ENCODE measurements around the gene ADAMTS14. TPM values are rescaled to one million over a fixed set of nuclear protein-coding genes. Genes with fewer than 3 reads are reported as not detected.
A peak's percentile ranks its signal among the peaks of the same experiment; 100 is the strongest.

Gene ADAMTS14
- total and polyA plus RNA-seq, 8 donors = 0.33 to 9.4 (median 3.9) TPM; not detected in 2

DNA sequence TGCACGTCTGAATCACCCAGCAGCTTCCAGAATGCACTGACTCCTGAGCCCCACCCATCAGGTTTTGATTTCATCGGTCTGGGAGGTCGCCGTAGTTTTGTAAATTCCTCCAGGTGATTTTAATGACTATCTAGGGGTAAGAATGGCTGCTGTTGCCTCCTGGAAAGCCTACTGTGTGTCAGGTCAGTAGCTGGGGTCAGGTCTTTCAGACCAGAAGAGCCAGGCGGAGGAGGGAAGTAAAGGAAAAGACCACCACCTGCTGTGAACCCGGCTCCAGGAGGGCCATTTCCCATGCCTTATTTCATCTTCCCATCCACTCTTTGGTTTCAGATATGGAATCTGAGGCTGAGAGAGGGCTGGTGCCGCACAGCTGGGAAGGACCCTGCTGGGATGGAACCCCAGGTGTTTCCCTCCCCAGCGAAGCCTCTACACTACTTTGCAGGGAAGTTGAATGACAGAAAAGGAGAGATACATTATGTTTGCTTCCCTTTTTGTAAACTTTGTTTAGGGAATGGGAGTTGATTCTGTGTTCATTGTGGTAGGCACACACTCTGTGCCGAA, 19.8 kb downstream of the ADAMTS14 start:
- Histone ChIP-seq H3K27me3 (no peaks in the 10 kb centered on the region), H3K36me3 (no peaks in the 10 kb centered on the region), H3K4me3 (no peak overlapping the region), H3K27ac (no peak overlapping the region), H3K9me3 (no peaks in the 10 kb centered on the region), H3K4me1 (peaks cover 0 to 13% (median 6%) of the 10 kb centered on the region in 4 donors)
- WGBS, 5 donors = 35 to 52% (median 46%) methylated on average over 9 of the region's 9 CpGs
- no peak for DNase-seq
- intact Hi-C loops (cut with DNase I; ENCODE audit: low total_unique reads) = no loop called here
- TF ChIP-seq POLR2AphosphoS5 (IDR thresholded peaks at IDR 0.05) (no peak), POLR2A (IDR thresholded peaks at IDR 0.05) (no peak), EP300 (IDR thresholded peaks at IDR 0.05) (no peak)
- TF ChIP-seq, protein P1, sequence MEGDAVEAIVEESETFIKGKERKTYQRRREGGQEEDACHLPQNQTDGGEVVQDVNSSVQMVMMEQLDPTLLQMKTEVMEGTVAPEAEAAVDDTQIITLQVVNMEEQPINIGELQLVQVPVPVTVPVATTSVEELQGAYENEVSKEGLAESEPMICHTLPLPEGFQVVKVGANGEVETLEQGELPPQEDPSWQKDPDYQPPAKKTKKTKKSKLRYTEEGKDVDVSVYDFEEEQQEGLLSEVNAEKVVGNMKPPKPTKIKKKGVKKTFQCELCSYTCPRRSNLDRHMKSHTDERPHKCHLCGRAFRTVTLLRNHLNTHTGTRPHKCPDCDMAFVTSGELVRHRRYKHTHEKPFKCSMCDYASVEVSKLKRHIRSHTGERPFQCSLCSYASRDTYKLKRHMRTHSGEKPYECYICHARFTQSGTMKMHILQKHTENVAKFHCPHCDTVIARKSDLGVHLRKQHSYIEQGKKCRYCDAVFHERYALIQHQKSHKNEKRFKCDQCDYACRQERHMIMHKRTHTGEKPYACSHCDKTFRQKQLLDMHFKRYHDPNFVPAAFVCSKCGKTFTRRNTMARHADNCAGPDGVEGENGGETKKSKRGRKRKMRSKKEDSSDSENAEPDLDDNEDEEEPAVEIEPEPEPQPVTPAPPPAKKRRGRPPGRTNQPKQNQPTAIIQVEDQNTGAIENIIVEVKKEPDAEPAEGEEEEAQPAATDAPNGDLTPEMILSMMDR (IDR thresholded peaks at IDR 0.05) = no peak

DNA sequence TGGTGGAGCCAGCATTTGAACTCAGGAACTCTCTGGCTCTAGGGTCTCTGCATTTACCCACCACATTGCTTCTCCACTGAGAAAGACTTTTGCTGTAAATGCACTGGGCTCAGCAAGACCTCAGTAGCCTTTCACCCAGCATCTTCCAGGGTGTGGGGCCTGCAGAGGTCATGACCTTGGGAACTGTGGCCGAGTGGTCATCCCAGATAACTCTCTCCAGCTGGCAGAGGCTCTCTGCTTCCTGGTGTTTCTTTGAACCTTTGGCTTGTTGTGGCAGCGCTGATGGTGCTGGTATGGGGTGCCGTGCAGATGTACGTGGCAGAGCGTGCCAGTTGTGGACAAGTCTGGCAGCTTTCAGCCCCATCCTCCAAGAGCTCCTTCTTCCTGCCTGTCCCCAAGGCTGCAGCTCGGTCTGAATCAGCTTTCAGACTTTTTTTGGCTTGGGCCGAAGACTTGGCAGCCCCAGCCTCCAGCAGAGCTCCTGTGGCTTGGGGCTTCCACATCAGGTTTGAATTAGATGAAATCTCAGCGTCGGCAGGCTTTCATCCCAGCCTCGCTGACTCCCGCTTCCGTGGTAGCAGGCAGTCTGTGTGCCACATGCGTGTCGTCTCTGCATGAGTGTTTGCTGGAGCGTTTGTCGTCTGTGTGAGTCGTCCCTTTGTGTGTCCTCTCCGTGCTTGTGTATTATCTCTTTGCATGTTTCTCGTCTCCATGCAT, 21.5 kb downstream of the ADAMTS14 start:
- H3K27ac ChIP-seq = peak overlapping the region in 3 of 5 donors; percentile 16 to 47 (median 39)
- TF ChIP-seq EP300 (IDR thresholded peaks at IDR 0.05) = no peak

DNA sequence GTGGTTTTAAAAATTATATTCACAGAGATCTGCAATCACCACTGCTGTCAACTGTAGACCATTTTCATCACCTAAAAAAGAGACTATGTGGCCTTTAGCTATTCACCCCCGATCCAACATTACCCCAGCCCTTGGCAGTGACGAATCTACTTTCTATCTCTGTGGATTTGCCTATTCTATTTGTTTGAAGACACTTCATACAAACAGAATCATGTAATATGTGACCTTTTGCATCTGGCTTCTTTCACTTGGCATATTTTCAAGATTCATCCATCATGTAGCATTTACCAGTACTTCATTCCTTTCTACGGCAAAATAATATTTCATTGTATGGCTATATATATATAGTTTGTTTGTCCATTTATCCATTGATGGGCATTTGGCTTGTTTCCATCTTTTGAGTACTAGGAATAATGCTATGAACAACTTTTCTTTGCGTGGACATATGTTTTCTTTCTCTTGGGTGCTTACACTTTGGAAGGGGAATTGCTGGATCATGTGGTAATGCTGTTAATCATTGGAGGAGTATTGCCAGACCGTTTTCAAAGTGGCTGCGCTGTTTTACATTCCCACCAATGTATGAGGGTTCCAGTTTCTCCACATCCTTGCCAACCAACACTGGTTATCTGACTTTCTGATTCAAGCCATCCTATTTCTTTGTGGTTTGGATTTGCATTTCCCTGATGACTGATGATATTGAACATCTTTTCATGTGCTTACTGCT, 22.3 kb downstream of the ADAMTS14 start:
- 56 to 74% (median 70%) methylated on average over 6 of the region's 6 CpGs for whole genome bisulfite sequencing, 5 donors
- Histone ChIP-seq H3K36me3 (no peaks in the 10 kb centered on the region), H3K27me3 (no peaks in the 10 kb centered on the region), H3K4me1 (peaks cover 0 to 13% (median 6%) of the 10 kb centered on the region in 4 donors), H3K4me3 (no peak overlapping the region), H3K9me3 (no peaks in the 10 kb centered on the region), H3K27ac (peak overlapping the region in 2 of 5 donors; percentile 39 to 47)
- TF ChIP-seq EP300 (IDR thresholded peaks at IDR 0.05) (no peak), POLR2AphosphoS5 (IDR thresholded peaks at IDR 0.05) (no peak), POLR2A (IDR thresholded peaks at IDR 0.05) (no peak)
- TF ChIP-seq, protein P1 (IDR thresholded peaks at IDR 0.05) = no peak
- intact Hi-C loops (cut with DNase I; ENCODE audit: low total_unique reads) = no loop called here
- peak in 1 of 2 donors; percentile 85 for DNase-seq

More for the DNA sequence above, 21.5 kb downstream of the ADAMTS14 start:
- Histone ChIP-seq H3K4me1 (peaks cover 0 to 13% (median 6%) of the 10 kb centered on the region in 4 donors), H3K27me3 (no peaks in the 10 kb centered on the region), H3K9me3 (no peaks in the 10 kb centered on the region), H3K4me3 (no peak overlapping the region), H3K36me3 (no peaks in the 10 kb centered on the region)
- DNase-seq = peak in 1 of 2 donors; percentile 76
- intact Hi-C loops (cut with DNase I; ENCODE audit: low total_unique reads) = no loop called here
- 63 to 73% (median 67%) methylated on average over 19 of the region's 19 CpGs for WGBS, 5 donors

DNA sequence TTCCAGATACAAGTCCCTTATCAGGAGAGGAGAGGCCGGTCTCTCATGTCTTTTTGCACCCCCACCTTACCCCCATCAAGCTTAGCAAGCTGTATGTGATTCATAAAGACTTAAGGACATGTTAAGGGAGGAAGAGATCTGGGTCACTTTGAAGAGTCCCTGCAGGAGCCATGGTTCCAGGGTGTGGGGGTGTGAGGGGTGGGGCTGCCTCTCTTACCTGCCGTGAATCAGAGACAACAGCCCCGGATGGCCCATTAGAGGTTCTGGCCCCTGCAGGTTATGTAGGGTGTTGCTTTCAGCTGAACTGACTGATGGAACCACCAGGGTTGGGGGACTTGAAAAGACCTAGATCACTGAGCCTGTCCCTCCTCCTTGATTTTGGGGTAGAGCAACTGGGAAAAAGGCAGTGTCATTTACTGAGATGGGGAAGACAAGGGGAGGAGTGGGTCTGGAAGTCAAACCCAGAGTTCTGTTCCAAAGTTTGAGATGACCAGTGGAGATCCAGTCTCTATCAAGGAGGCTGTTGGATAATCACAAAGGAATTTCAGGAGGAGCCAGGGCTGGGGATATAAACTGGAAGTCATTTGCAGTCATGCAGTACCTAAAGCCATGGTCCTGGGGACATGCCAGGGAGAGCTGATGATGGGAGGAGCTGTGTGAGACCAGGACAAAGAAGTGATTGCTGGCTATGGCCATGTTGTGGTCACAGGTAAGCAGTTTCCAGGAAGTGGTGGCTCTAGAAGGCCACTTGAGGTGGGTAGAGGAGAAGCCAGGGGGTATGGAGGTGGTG, 23.1 kb downstream of the ADAMTS14 start:
- 58 to 75% (median 70%) methylated on average over 3 of the region's 3 CpGs for WGBS, 5 donors
- peaks cover 0 to 13% (median 6%) of the 10 kb centered on the region in 4 donors for H3K4me1 ChIP-seq
- DNase-seq = no peak
- H3K9me3 ChIP-seq = no peaks in the 10 kb centered on the region
- H3K27me3 ChIP-seq = no peaks in the 10 kb centered on the region
- intact Hi-C loops (cut with DNase I; ENCODE audit: low total_unique reads) = no loop called here
- H3K36me3 ChIP-seq = no peaks in the 10 kb centered on the region
- H3K27ac ChIP-seq = peak overlapping the region in 2 of 5 donors; percentile 21 to 31
- H3K4me3 ChIP-seq = no peak overlapping the region
- TF ChIP-seq POLR2AphosphoS5 (IDR thresholded peaks at IDR 0.05) (no peak), EP300 (IDR thresholded peaks at IDR 0.05) (no peak), POLR2A (IDR thresholded peaks at IDR 0.05) (no peak)
- TF ChIP-seq, protein P1 (IDR thresholded peaks at IDR 0.05) = no peak

Data from stomach (tissue), 9 donors.